ENCODE data around the gene PKIG. TPM values are rescaled to one million over a fixed set of nuclear protein-coding genes. Genes with fewer than 3 reads are reported as not detected.

The PKIG gene
- 10 to 100 TPM; 43.6 to 64.9 TPM for total RNA-seq

GRCh38 chr20:44582311-44583025, at the start of gene PKIG:
Gene PKIG (plus strand): TSS chr20:44582579. CDS start chr20:44614557, 31,978 bp downstream.
- intact Hi-C loops (cut with DNase I) = no loop called here
- Histone ChIP-seq H3K9me3 (no peaks in the 10 kb centered on the region), H3K27ac (peak within 1 kb of the TSS in 2 of 4 donors; percentile 9 to 50), H3K4me1 (peaks cover 5% of the 10 kb centered on the region), H3K27me3 (no peaks in the 10 kb centered on the region), H3K36me3 (replicated peaks in 1 of 2; ENCODE audit: insufficient read depth in 1 of 2, low read depth in 2 of 2) (no peaks in the 10 kb centered on the region), H3K4me3 (no peak within 1 kb of the TSS)
- peak in 2 of 3 donors; percentile 21 to 41 for TF ChIP-seq POLR2A (IDR thresholded peaks at IDR 0.05)
- no peak for TF ChIP-seq CTCF (IDR thresholded peaks at IDR 0.05)
- peak in 1 of 4 donors; percentile 34 for DNase-seq
- WGBS, 2 donors = 74 to 79% methylated on average over 6 of the region's 6 CpGs
- peak; percentile 66 for ATAC-seq

GRCh38 chr20:44532981-44533331, 49.4 kb upstream of the PKIG start:
- H3K36me3 ChIP-seq (replicated peaks in 1 of 2; ENCODE audit: insufficient read depth in 1 of 2, low read depth in 2 of 2) = no peaks in the 10 kb centered on the region
- TF ChIP-seq POLR2A (IDR thresholded peaks at IDR 0.05) (no peak), CTCF (IDR thresholded peaks at IDR 0.05) (no peak)
- peak overlapping the region in 2 of 4 donors; percentile 70 to 75 for H3K27ac ChIP-seq
- no peak overlapping the region for H3K4me3 ChIP-seq
- H3K27me3 ChIP-seq = no peaks in the 10 kb centered on the region
- intact Hi-C loops (cut with DNase I) = loop anchor here (10.0 kb wide), 1 partner anchor 82 kb away; no protein-coding TSS in a partner anchor
- 67 to 73% methylated on average over 2 of the region's 2 CpGs for WGBS, 2 donors
- H3K9me3 ChIP-seq = no peaks in the 10 kb centered on the region
- peaks cover 14% of the 10 kb centered on the region for H3K4me1 ChIP-seq
- no peak for ATAC-seq
- DNase-seq = no peak

GRCh38 chr20:44533928-44534327, 48.5 kb upstream of the PKIG start:
- H3K4me1 ChIP-seq = peaks cover 14% of the 10 kb centered on the region

GRCh38 chr20:44536175-44536574, 46.2 kb upstream of the PKIG start:
- Histone ChIP-seq H3K36me3 (replicated peaks in 1 of 2; ENCODE audit: insufficient read depth in 1 of 2, low read depth in 2 of 2) (no peaks in the 10 kb centered on the region), H3K27ac (no peak overlapping the region), H3K9me3 (no peaks in the 10 kb centered on the region), H3K4me3 (no peak overlapping the region), H3K27me3 (no peaks in the 10 kb centered on the region), H3K4me1 (peaks cover 11% of the 10 kb centered on the region)
- WGBS, 2 donors = 81 to 86% methylated on average over 3 of the region's 3 CpGs
- DNase-seq = no peak
- no peak for ATAC-seq
- intact Hi-C loops (cut with DNase I) = loop anchor here (10.0 kb wide), 1 partner anchor 79 kb away; no protein-coding TSS in a partner anchor
- TF ChIP-seq POLR2A (IDR thresholded peaks at IDR 0.05) (no peak), CTCF (IDR thresholded peaks at IDR 0.05) (no peak)

More at GRCh38 chr20:44533928-44534327, 48.5 kb upstream of the PKIG start:
- no peaks in the 10 kb centered on the region for H3K36me3 ChIP-seq (replicated peaks in 1 of 2; ENCODE audit: insufficient read depth in 1 of 2, low read depth in 2 of 2)
- WGBS, 2 donors = 67 to 69% methylated on average over 4 of the region's 4 CpGs
- no peaks in the 10 kb centered on the region for H3K9me3 ChIP-seq
- ATAC-seq (no peak), DNase-seq (no peak)
- H3K27ac ChIP-seq = no peak overlapping the region
- H3K27me3 ChIP-seq = no peaks in the 10 kb centered on the region
- TF ChIP-seq POLR2A (IDR thresholded peaks at IDR 0.05) (no peak), CTCF (IDR thresholded peaks at IDR 0.05) (no peak)
- intact Hi-C loops (cut with DNase I) = loop anchor here (10.0 kb wide), 1 partner anchor 81 kb away; no protein-coding TSS in a partner anchor
- no peak overlapping the region for H3K4me3 ChIP-seq

All from body of pancreas (tissue), 4 donors.